ENCODE measurements around the gene METTL17.
"Not testable (repeated sequence)": the region's sequence is repeated elsewhere in the genome, so short reads cannot be mapped to it uniquely, and the experiment has no call there.

The METTL17 gene

DNA sequence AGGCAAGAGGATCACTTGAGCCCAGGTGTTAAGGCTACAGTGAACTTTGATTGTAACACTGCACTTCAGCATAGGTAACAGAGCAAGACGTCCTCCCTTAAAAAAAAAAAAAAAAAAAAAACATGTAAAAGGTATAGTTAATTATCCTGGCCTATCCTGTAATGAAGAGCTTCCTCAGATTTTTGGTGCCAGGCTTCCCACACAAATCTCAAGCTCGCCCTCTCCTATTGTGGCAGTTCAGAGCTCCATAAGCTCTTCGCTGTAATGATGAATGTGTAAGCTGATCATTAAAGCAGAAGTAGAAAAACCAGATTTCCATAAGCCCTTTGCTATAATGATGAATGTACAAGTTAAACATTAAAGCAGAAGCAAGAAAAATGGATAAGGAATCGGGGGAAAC is 7.3 kb downstream of the METTL17 start:
- DNase-seq (ENCODE audit: low read depth in 2 of 2) = no peak

DNA sequence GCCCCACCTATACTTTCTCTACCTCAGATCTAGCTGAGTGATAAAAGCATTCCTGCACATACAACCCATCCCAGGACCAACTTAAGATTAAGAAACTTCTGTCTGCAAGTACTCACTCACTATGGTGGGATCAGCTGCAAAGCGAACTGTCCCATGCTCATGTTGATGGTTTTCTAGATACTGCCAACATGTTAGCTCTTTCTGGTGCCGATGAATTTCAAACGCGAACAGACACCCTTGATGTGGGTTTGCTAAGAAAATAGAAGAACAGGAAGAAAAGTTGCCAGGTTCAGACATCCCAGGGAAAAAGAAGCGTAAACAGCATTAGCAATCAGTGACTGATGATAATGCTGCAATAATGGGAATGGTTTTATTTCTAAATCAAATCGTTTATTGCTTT is 7.8 kb downstream of the METTL17 start:
- no peak for DNase-seq (ENCODE audit: low read depth in 2 of 2)

DNA sequence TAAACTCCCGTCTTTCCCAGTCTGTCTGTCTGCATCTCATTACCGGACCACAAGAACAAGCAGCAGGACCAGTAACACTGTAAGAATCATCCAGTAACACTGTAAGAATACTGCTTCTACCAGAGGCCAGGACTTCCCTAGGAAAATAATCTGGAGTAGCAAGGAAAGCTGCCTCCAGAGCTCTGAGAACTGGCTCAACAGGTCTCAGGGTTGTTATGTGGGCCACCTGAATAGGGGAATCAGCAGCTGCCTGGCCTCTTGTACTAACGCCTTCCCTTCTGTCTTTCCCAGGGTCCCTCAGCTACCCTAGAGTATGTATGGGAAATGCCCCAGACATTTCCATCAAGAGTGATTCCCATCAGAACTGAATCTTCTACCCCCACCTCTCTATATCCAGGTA is 8.4 kb downstream of the METTL17 start:
- DNase-seq (ENCODE audit: low read depth in 2 of 2) = no peak

DNA sequence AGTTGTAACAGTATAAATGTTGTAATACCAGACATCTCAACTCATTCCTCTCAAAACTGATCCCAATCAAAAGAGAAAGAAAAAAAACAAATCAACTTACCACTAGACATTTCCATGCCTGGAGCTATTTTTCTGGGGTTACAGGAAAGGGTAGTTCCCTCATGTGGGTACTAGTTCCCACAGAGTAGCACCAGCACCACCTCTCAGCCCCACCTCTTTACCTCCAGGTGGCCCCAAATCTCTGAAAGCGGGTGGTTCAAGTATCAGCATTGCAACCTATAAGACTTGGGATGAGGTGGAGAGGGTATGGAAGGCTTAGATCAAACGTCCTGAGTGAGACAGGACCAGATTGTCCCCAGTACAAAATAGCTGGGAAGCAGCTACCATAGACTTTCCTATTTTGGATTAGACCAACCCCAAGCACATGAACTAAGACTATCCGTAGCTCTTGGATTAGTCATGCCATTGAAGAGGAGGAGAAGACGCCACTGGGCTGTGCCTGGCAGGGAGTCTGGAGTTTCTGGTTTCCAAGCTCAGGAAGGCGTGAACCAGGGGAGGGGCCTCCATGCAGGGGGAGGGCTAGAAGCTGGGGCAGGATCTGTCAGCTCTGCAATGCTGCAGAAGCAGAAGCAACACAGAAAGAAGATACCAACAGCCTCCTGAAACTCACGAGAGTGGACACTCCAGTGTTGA is 9.0 kb downstream of the METTL17 start, which contains the start of gene SLC39A2:
Gene SLC39A2 (plus strand): TSS at position 620 of the 693 bp plus-strand sequence. CDS start 154 bp downstream, outside the sequence.
- peak in 1 of 2 experiments; percentile 24 for DNase-seq (ENCODE audit: low read depth in 2 of 2)

DNA sequence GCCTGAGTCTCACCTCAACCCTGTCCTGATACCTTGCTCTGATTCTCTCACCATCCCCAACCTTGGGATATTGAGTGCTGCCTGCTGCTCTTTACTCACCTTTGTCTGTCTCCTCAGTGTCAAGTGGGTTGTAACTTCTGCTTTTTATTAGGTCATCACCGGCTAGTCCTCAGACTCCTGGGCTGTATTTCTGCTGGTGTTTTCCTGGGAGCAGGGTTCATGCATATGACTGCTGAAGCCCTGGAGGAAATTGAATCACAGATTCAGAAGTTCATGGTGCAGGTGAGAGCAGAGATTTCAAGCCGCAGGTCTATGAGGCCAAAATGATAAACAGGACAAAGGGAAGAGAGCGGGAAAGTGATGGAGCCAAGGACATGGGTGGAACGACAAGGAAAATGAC is 9.8 kb downstream of the METTL17 start:
- DNase-seq (ENCODE audit: low read depth in 2 of 2) = no peak

DNA sequence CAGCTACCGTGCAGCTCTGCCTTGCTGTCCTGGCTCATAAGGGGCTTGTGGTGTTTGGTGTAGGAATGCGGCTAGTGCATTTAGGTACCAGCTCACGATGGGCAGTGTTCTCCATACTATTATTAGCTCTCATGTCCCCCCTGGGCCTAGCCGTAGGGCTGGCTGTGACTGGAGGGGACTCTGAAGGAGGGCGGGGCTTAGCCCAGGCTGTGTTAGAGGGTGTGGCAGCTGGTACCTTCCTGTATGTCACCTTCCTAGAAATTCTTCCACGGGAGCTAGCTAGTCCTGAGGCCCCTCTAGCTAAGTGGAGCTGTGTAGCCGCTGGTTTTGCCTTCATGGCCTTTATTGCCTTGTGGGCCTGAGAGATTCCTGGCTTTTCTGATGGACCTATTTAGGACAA is 11.4 kb downstream of the METTL17 start:
- DNase-seq (ENCODE audit: low read depth in 2 of 2) = no peak

DNA sequence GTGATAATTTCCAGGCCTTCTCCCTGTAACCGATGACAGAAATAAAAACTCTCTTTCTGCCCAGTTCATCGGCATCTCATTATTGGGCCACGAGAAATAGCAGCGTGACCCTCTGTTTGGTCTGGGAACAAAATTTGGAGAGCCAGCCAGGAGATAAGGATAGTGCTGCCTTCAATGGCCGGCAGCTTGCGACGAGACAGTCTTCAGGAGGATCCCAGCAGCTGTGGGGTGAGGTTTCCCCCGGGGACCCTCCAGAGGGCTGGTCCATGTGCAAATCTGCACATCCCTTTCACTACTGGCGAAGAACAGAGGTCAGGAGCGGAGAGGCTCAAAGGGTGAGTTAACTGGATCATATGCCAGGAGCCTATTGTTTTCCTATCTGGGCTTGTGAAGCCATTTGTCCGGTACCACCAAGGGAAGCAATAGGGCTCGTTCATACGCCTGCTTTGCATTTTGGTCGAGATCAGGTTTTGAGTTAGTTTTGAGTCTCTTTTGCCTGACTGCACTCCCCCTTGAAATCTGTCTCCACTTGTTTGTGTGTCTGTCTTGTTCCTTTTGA is 14.1 kb downstream of the METTL17 start:
- DNase-seq (ENCODE audit: low read depth in 2 of 2) = no peak

DNA sequence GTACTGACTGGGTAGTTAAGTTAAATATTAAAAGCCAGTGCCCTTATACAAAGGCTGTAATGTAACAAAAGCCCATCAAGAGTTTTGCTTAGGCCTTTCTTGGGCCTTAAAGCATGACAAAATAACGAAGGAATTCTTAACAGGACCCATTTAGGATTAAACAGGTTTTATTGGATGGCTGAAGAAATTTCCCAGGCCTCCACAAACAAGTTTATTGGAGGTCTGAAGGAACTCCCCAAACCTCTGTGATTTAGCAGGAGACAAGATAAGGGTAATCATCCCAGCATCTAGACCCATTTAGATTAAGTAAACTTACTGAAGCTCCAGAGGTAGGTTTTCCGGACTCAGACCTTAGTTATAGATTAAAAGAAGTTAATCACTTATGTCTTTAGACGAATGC is 19.9 kb downstream of the METTL17 start:
- DNase-seq (ENCODE audit: low read depth in 2 of 2) = not testable (repeated sequence)

DNA sequence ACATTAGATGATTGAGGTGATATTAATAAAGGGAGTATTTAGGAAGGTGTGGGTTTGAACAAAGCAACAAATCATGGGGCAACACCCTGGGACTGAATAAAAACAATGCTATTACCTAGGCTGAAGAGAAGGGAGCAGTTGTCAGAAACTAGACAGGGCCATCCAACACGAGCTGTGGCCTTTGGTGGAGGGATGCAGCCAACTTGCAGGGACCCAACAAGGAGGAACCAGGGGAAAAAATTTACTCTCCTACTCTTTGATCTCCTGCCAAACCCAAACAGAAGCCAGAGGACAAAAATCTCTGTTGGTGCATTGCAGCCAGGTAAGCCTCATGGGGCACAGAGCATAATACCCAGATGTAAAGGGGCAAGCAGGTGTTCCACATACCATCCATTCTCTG is 21.4 kb downstream of the METTL17 start:
- no peak for DNase-seq (ENCODE audit: low read depth in 2 of 2)

DNA sequence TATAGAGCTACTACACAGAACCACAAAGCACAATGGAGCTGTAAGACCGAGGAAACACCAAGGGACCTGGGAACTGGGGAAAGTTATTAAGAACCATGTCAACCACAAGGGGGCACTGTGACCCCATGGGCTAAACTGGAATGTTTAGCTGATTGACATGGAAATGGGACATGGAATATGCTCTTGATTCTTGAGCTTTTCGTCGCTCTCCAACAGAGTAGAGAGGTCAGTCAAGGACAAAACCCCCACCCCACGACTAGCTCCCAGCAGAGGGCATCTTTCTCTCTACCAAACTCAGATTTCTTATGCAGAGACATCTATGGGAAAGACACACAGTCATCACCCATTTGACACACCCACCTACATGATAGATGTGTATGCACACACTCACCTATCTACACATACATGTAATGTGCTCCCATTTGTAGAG is 25.0 kb downstream of the METTL17 start:
- DNase-seq (ENCODE audit: low read depth in 2 of 2) = peak; percentile 51 to 54

DNA sequence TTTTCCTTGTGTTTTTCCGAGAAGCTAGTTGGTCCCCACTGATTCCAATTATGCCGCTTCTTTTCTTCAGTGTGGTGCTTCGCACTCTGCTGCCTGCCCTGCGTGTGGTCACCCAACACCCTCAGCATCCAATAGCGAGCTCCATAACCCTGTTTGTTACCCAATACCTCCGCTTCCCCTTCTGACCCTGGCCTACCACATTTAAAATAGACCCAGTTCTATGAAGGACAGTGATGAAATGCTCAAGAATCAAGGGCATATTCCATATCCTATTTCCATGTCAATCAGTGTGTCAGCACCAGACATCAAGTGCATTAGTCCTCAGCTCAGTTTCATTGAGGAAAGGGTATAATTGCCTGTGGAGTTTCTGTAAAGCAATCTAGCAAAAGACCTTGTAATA is 25.5 kb downstream of the METTL17 start:
- DNase-seq (ENCODE audit: low read depth in 2 of 2) = no peak

DNA sequence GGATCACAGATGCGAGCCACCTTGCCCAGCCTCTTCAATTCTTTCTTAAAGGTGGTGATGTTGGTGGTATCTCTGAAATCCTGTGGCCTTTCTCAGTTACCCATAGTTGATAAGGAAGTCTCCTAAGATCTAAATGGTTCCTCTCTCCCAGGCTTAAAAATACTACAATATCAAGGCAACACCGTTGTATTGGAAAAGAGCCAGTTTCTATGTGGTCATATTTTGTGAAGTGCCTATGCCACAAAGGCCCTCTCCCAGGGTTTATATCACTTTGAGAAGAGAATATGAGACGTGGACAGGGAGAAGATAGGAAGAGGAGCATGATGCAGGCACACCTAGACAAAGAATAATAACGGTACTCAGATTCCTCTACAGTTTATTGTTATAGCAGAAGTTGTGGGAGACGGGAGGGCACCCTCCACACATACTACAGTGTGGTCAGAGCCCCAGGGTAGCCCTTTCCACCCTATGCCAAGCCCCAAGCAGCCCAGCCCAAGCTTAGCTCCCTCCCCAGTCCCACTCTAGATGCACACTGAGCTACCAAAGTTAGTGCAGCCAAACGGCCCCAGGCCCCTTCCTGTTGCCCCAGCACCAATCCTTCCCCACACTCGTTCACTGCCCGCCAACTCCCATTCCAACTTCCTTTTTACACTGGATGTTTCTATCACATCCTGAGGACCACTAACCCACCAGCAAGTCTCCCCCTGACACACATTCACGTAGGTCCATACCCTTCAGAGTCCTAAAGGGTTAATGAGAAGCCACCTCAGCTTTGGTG is 26.8 kb downstream of the METTL17 start:
- DNase-seq (ENCODE audit: low read depth in 2 of 2) = no peak

DNA sequence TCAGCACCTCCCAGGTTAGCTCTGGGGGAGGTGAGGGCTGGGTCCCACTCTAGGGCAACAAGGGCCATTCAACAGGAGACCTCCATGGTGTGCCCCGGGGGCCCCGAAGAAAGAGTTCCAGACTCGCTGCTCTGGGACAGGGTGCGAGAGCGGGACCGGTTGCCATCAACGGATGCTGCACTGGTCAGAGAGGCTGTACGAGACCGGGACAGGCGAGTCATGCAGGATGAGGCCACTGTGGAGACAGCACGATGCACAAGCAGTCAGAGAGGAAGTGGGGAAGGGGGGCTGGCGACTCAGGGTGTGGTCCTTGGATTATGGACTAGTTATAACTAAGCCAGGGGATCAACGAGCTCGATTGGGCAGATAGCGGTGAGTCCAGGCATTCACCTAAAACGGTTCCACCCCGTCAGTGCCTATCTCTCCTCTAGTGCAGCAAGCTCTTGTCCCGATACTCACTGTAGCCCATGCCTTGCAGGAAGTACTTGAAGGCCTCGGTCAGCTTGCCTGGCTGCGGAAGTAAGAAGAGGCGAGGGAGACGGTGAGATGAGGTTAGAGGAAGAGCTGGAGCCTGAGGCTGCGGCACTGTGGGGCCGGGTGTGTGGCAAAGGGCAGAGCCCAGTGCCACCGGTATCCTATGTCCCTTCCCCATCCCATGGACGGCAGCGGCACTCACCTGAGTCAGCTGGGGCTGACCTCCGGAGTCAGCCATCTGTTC is 27.9 kb downstream of the METTL17 start:
- no peak for DNase-seq (ENCODE audit: low read depth in 2 of 2)

DNA sequence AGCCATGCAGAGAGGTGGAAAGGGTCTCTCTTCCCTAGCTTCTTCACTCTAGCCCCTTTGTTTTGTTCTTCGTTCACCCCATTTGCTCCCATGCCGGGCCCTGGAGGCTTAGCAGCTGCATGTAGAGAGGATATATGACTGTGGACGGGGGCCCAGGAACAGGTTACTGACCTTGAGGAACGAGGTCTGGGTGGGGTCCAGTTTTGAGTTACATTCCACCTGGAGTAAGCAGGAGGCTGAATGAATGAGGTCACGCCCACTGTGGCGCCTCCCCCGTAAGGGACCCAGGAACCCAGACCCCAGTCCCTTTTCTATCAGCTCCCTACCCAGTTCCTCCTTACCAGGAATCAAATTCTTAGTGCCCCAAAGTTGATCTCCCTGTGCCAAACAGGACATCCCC is 28.5 kb downstream of the METTL17 start:
- no peak for DNase-seq (ENCODE audit: low read depth in 2 of 2)

DNA sequence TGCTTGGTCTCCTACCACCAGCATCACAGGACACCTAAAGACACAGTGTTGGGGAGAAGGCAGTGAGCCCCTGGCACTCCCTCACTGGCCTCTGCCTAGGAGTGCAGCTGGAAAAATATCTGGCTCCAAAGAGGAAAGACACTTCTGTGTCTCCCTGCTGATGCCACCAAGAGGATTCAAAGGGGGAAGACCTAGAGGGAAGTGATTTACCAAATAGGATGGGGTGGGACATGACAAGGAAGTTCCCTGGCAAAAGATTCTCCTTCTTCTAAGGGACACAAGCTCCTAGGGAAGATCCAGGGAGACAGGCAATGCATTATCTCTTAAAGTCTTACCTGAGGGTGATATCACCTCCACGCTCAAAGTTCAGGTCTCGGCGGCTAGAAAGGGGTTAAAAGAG is 29.0 kb downstream of the METTL17 start:
- no peak for DNase-seq (ENCODE audit: low read depth in 2 of 2)

DNA sequence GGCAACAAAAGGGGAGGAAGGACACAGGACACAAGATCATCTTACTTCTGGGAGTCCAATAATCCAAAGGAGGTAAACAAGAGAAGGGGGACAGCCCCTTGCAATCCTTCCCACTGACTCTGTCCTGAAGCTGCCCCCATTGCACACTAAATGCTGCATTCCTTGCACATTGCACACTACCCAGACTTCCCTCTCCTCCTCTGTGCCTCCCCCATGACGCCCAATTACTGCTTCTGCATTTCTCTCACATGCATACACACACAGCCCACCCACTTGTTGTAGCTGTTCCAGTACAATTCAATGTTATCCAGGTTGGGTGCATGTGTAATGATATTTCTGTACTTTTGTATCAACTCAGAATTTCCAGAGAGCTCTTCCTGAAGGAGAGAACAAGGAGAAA is 29.6 kb downstream of the METTL17 start:
- no peak for DNase-seq (ENCODE audit: low read depth in 2 of 2)

DNA sequence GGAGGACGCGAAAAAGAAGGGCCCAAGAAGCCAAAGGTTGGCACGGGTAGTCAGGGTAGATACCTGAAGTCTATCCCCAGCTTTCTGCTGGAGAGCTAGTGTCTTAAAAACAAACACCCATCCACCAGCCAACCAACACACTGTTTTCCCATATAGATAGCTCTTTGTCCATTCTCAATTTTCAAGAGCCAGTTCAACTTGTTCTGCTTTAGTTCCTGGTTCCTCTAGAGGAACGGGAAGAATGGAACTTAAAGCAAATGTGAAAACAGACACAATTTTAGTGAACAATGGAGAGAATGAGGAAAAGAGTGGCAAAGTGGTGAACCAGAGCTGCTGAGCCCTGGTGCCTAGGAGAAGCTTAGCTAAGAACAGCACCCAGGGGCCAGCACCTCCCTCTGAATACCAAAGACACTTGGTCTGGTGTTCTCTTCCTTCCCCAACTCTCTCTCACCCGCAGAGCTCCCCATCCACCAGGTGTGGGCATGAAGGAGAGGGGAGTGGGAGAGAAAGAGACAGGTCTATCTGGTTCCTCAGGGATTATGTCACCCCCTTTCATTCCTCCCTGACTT is 31.3 kb downstream of the METTL17 start:
- no peak for DNase-seq (ENCODE audit: low read depth in 2 of 2)

DNA sequence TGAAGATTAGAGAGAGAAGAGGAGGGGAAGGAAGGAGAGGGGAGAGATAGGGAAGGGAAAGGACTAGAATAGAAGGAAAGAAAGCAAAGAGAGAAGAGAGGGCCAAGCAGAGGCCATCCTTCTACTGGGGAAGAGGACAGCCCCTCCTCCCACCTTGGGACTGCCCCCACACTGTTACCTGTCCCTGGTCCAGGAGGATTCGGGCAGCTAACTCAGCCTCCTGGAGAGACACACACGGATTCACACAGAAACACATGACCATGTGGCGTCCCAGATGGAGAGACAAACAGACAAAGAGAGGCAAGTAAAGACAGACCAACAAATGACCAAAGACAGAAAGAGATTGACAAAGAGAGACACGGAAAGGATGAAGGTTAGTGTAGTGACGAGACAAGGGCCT is 32.9 kb downstream of the METTL17 start:
- no peak for DNase-seq (ENCODE audit: low read depth in 2 of 2)

DNA sequence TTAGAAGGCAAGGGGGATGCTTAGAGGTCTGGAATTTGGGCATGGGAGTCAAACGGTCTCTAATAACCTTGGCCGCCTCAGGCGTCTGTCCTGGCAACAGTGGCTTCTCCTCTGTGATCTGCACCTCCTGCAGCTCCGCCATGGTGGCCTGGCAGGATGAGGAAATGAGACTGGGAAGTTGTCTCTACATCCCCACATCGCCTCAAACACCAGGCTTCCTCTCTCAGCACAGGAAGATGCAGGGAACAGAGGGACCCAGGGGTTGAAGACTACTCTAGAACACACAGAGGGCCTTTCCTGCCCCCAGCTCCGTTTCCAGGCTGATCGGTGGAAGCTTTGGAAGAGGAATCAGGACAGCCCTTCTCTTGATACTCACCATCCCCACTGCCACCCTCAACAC is 33.4 kb downstream of the METTL17 start:
- no peak for DNase-seq (ENCODE audit: low read depth in 2 of 2)

DNA sequence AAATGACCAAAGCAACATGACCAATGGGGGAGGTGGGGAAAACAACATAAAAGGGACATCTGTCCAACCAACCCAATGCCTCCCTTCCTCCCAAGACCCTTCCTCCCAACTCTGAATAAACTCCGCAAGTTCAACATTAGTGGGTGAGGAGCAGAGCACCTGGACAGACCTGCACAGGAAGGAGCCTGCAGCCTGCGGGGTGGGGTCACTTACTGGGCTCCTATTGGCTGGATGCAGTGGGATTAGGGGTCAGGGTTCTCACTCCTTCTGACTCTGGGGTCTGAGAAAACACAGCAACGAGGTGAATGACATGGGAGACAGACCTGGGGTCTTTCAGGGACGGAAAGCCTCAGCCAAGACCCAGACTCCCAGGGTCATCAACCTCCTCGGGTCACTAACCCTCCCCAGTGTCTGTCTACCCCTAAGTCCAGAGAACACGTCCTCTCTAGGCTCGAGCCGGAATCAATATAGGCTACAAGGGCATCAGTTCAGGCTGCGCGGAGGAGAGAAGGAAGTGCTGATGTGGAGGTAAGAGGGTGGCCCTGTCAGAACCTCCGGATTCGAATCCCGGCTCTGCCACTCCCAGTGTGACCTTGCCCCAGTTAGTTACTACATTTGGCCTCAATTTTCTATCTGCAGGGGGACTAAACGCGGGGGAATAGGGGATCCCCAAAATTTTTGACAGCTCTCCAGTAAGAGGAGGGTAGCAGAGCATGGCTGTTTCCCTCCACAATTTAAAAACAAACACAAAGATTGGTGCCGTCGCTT is 34.2 kb downstream of the METTL17 start:
- DNase-seq (ENCODE audit: low read depth in 2 of 2) = no peak

Measured in fibroblast of skin of left biceps (primary cell).